ENCODE data around the gene ZNF576.

DNA sequence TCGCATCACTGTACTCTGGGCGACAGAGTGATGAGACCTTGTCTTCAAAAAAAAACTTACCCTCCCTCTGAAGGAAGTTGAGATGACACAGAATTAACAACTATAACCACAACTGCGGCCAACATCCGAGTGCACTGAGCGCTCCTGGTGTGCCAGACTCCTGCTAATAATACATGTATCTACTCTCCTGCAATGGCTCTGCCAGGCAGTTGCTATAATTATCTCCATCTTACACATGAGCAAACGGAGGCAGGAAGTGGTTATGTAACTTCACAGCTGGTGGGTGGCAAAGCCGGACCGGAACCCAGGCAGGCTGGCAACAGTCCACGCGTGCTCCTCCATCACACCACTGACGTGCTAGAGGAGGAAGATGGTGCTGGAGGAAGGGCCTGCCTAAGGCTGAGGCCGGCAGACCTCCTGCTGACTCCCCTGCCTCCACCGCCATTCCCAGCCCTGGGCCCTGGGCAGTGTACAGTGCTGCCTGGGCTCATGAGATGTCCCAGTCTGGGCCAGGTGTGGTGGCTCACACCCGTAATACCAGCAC is 33.6 kb upstream of the ZNF576 start:
- TF ChIP-seq, protein P1, sequence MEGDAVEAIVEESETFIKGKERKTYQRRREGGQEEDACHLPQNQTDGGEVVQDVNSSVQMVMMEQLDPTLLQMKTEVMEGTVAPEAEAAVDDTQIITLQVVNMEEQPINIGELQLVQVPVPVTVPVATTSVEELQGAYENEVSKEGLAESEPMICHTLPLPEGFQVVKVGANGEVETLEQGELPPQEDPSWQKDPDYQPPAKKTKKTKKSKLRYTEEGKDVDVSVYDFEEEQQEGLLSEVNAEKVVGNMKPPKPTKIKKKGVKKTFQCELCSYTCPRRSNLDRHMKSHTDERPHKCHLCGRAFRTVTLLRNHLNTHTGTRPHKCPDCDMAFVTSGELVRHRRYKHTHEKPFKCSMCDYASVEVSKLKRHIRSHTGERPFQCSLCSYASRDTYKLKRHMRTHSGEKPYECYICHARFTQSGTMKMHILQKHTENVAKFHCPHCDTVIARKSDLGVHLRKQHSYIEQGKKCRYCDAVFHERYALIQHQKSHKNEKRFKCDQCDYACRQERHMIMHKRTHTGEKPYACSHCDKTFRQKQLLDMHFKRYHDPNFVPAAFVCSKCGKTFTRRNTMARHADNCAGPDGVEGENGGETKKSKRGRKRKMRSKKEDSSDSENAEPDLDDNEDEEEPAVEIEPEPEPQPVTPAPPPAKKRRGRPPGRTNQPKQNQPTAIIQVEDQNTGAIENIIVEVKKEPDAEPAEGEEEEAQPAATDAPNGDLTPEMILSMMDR (IDR thresholded peaks at IDR 0.05): no peak
- TF ChIP-seq POLR2AphosphoS5 (IDR thresholded peaks at IDR 0.05; ENCODE audit: low read depth, low read length) (no peak), TCF7L2 (IDR thresholded peaks at IDR 0.05; ENCODE audit: low read depth, low read length) (no peak), SIN3A (IDR thresholded peaks at IDR 0.05; ENCODE audit: borderline replicate concordance, insufficient read depth, low read depth, low read length) (no peak)
